EH (cell line): ENCODE data around the gene ABLIM1.

Source experiments
- DNase-seq: peaks from one replicate; pipeline ENCODE4 v3.0.0-alpha.2; 2015; ENCODE audit warnings: low read depth

Gene ABLIM1

GRCh38 chr10:114581071-114581470, 77.0 kb downstream of the ABLIM1 start:
- DNase-seq = no peak

GRCh38 chr10:114577133-114577532, 80.9 kb downstream of the ABLIM1 start:
- DNase-seq = peak; percentile 81

- no peak for DNase-seq
Measured at GRCh38 chr10:114576716-114577115, 81.4 kb downstream of the ABLIM1 start.

- DNase-seq = no peak
Measured at GRCh38 chr10:114576132-114576487, 82.0 kb downstream of the ABLIM1 start.

GRCh38 chr10:114575417-114576131, 82.5 kb downstream of the ABLIM1 start:
- DNase-seq = no peak

- no peak for DNase-seq
Measured at GRCh38 chr10:114573330-114574045, 84.6 kb downstream of the ABLIM1 start.

- DNase-seq = no peak
Measured at GRCh38 chr10:114571316-114571999, 86.6 kb downstream of the ABLIM1 start.

GRCh38 chr10:114566064-114566463, 92.0 kb downstream of the ABLIM1 start:
- DNase-seq = no peak

- peak; percentile 64 for DNase-seq
Measured at GRCh38 chr10:114565066-114565465, 93.0 kb downstream of the ABLIM1 start.

- no peak for DNase-seq
Measured at GRCh38 chr10:114561008-114561523, 97.0 kb downstream of the ABLIM1 start.

- DNase-seq = no peak
Measured at GRCh38 chr10:114560144-114560543, 97.9 kb downstream of the ABLIM1 start.

GRCh38 chr10:114559636-114560035, 98.4 kb downstream of the ABLIM1 start:
- no peak for DNase-seq

GRCh38 chr10:114557854-114558253, 100.2 kb downstream of the ABLIM1 start:
- no peak for DNase-seq

- DNase-seq = no peak
Measured at GRCh38 chr10:114556236-114557122, 101.6 kb downstream of the ABLIM1 start.

GRCh38 chr10:114553436-114553835, 104.6 kb downstream of the ABLIM1 start:
- no peak for DNase-seq

- no peak for DNase-seq
Measured at GRCh38 chr10:114552050-114552449, 106.0 kb downstream of the ABLIM1 start.

- DNase-seq = no peak
Measured at GRCh38 chr10:114551636-114551972, 106.5 kb downstream of the ABLIM1 start.

GRCh38 chr10:114550756-114551635, 107.1 kb downstream of the ABLIM1 start:
- DNase-seq = peak; percentile 44

GRCh38 chr10:114548662-114549061, 109.4 kb downstream of the ABLIM1 start:
- DNase-seq = peak; percentile 54

- DNase-seq = no peak
Measured at GRCh38 chr10:114547514-114547913, 110.6 kb downstream of the ABLIM1 start.

- no peak for DNase-seq
Measured at GRCh38 chr10:114547056-114547455, 111.0 kb downstream of the ABLIM1 start.
